Measurements from ENCODE around the gene MGLL. TPM values are rescaled to one million over a fixed set of nuclear protein-coding genes. Genes with fewer than 3 reads are reported as not detected.

Gene MGLL
- total RNA-seq, 1 donor from 2014 or later, result 11.3 TPM

DNA sequence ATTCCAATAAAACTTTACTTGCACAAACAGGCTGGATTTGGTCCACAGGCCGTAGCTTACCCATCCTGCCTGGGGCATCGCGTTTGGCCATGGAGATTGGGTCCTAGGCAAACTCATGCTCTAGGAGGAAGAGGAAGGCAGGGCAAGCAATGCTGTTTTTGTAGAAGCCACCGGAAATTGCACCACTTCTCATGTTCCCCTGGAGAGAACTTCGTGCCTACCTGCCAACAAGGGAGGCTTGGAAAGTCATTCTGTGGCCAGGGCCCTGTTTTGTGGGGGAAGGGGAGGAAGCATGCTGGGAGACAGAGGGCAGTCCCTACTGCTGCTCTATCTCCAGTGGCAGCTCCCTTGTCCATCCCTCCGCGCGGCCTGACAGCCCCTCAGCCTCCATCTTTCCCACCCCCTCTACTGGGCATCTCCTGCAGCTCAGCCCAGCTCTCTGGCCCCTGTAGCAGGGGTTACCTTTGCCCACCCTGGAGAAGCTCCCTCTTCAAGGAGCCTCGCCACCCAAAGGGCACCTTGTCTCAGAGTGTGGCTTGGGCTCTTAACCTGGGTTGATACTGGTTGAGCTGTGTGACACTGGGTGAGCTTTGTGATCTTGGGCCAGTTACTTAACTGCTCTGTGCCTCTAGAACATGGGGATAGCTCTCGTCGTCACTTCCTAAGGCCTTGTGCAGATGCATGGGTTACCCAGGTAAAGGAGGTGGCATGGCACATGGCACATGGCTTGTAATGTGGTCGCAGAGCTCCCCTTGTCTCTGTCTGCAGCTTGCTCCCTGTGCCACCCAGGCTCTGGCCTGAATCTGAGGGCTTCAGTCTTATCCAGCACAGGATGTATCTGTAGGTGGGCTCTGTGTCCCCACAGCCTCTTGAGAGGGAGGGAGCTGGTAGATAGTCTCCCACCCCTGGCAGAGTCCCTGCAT is 143.4 kb downstream of the MGLL start:
- no peak for DNase-seq (ENCODE audit: low read depth, low spot score)
- Mint-ChIP-seq H3K9me3 (no peaks in the 10 kb centered on the region), H3K36me3 (ENCODE audit: low read depth) (no peaks in the 10 kb centered on the region), H3K27ac (ENCODE audit: unreplicated experiment) (no peak overlapping the region), H3K4me3 (no peak overlapping the region), H3K4me1 (peaks cover 12% of the 10 kb centered on the region), H3K27me3 (ENCODE audit: low read depth) (peaks cover 8% of the 10 kb centered on the region)
- TF ChIP-seq, protein P1, sequence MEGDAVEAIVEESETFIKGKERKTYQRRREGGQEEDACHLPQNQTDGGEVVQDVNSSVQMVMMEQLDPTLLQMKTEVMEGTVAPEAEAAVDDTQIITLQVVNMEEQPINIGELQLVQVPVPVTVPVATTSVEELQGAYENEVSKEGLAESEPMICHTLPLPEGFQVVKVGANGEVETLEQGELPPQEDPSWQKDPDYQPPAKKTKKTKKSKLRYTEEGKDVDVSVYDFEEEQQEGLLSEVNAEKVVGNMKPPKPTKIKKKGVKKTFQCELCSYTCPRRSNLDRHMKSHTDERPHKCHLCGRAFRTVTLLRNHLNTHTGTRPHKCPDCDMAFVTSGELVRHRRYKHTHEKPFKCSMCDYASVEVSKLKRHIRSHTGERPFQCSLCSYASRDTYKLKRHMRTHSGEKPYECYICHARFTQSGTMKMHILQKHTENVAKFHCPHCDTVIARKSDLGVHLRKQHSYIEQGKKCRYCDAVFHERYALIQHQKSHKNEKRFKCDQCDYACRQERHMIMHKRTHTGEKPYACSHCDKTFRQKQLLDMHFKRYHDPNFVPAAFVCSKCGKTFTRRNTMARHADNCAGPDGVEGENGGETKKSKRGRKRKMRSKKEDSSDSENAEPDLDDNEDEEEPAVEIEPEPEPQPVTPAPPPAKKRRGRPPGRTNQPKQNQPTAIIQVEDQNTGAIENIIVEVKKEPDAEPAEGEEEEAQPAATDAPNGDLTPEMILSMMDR (conservative IDR thresholded peaks at IDR 0.05), result no peak

DNA sequence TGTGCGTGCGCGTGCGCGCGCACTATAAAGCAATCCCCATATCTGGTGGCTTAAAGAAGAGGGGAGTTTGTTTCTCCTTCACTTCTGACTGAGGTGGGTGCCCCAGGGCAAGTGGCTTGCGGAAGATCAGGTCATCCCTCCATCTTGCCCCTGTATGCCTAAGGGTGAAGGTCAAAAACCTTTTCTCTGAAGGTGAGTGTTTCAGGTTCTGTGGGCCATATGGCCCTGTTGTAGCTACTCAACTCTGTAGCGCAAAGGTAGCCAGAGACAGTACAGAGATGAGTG is 144.1 kb downstream of the MGLL start:
- Mint-ChIP-seq H3K27ac (ENCODE audit: unreplicated experiment) (no peak overlapping the region), H3K4me1 (peaks cover 13% of the 10 kb centered on the region), H3K9me3 (no peaks in the 10 kb centered on the region), H3K27me3 (ENCODE audit: low read depth) (peaks cover 12% of the 10 kb centered on the region), H3K4me3 (peak overlapping the region; percentile 38), H3K36me3 (ENCODE audit: low read depth) (no peaks in the 10 kb centered on the region)
- TF ChIP-seq, protein P1 (conservative IDR thresholded peaks at IDR 0.05), result no peak
- DNase-seq (ENCODE audit: low read depth, low spot score), result no peak

DNA sequence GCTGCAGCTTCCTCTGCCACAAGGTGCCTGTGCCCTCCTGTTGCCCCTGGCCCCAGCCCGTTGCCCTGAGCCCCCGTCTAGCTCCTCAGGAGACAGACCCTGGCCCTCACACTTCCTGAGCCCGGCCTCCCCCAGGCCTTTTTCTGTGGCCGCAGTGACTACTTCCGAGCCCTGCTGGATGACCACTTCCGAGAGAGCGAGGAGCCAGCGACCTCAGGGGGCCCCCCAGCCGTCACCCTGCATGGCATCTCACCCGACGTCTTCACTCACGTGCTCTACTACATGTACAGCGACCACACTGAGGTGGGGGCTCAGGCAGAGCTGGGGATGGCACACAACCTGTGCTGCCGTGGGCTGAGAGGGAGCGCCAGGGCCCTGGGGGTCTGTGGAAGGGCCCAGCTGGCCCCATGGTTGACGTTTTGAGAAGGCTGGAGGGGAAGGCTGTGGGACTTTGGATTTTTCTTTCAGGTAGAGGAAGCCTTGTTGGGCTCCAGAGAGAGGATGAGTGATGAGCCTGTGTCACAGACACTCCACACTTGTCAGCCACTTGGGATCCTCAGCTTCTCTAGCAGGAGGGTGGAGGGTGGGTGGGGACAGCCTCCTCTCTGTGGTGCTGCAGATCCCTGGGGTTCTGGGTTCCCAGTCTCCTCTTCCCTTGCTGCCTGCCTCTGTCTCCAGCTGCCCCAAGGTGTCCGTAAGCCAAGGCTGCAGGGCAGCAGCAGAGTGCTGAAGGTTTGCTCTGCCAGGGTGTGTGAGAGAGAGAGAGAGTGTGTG is 144.6 kb downstream of the MGLL start:
- TF ChIP-seq, protein P1 (conservative IDR thresholded peaks at IDR 0.05), result no peak
- Mint-ChIP-seq H3K4me1 (peaks cover 13% of the 10 kb centered on the region), H3K27ac (ENCODE audit: unreplicated experiment) (peak overlapping the region; percentile 95), H3K4me3 (peak overlapping the region; percentile 54), H3K27me3 (ENCODE audit: low read depth) (peaks cover 12% of the 10 kb centered on the region), H3K9me3 (no peaks in the 10 kb centered on the region), H3K36me3 (ENCODE audit: low read depth) (no peaks in the 10 kb centered on the region)
- no peak for DNase-seq (ENCODE audit: low read depth, low spot score)

DNA sequence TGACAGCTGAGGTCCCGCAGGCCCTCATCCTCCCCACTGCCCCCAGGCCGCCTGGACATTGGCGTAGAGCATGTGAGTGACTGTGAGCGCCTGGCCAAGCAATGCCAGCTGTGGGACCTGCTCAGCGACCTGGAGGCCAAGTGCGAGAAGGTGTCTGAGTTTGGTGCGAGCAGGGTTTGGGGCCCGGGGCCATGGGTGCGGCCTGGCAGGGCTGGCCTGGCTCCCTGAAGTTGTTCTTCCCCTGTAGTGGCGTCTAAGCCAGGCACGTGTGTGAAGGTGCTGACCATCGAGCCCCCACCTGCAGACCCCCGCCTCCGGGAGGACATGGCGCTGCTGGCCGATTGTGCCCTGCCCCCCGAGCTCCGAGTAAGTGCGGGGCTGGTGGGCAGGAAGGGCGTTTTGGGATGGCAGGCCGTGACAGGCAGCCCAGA is 145.4 kb downstream of the MGLL start:
- DNase-seq (ENCODE audit: low read depth, low spot score), result no peak
- no peaks in the 10 kb centered on the region for H3K9me3 Mint-ChIP-seq
- H3K27me3 Mint-ChIP-seq (ENCODE audit: low read depth), result peaks cover 12% of the 10 kb centered on the region
- H3K36me3 Mint-ChIP-seq (ENCODE audit: low read depth), result no peaks in the 10 kb centered on the region
- H3K4me3 Mint-ChIP-seq, result no peak overlapping the region
- peaks cover 16% of the 10 kb centered on the region for H3K4me1 Mint-ChIP-seq
- no peak overlapping the region for H3K27ac Mint-ChIP-seq (ENCODE audit: unreplicated experiment)
- TF ChIP-seq, protein P1 (conservative IDR thresholded peaks at IDR 0.05), result no peak

DNA sequence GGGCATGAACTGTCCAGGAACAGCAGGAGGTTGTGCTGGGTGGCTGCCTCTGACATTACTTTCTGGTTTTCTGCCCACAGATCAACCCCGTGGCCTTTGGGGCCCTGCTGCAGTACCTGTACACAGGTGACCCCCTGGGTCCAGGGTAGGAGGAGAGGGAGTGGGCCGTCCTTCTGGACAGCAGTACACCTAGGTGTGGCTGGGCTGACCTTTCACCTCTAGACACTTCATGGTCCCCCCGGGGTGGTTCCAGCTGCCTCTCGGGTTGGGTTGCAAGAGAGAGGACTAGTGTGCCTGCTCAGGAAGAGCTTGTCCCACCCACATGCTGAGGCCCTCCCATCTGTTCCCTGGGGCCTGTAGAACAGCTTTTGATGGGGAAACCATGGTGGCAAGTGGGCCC is 145.9 kb downstream of the MGLL start:
- Mint-ChIP-seq H3K4me3 (peak overlapping the region; percentile 80), H3K27ac (ENCODE audit: unreplicated experiment) (no peak overlapping the region), H3K9me3 (no peaks in the 10 kb centered on the region), H3K27me3 (ENCODE audit: low read depth) (peaks cover 12% of the 10 kb centered on the region), H3K4me1 (peaks cover 18% of the 10 kb centered on the region), H3K36me3 (ENCODE audit: low read depth) (no peaks in the 10 kb centered on the region)
- TF ChIP-seq, protein P1 (conservative IDR thresholded peaks at IDR 0.05), result no peak
- DNase-seq (ENCODE audit: low read depth, low spot score), result no peak
